Measurements from ENCODE around the gene PA2G4. TPM values are rescaled to one million over a fixed set of nuclear protein-coding genes. Genes with fewer than 3 reads are reported as not detected.

PA2G4 gene
- total RNA-seq, 4 donors from 2014 or later = 79.6 to 104 (median 93.5) TPM

DNA sequence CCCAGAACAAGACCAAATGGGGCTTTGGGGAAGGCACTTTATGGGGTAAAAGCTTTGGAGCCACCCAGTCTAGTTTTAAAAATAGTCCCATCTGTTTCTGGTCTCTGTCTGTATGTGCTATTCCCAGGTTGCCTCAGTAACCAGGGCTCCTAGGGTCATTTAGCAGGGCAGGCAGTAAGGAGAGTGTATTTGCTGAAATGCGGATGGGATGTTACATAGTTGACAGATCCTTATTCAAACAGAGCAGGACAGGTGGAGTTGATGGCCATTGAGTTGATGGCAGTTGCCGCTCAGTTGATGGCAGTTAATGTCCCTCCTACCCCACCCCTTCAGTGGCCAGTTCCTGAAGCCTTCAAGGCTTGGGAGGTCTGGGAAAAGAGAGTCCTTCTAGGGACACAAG, 18.3 kb downstream of the PA2G4 start:
- H3K9me3 ChIP-seq = no peaks in the 10 kb centered on the region
- no peaks in the 10 kb centered on the region for H3K27me3 ChIP-seq
- H3K27ac ChIP-seq = no peak overlapping the region
- TF ChIP-seq, protein P1, sequence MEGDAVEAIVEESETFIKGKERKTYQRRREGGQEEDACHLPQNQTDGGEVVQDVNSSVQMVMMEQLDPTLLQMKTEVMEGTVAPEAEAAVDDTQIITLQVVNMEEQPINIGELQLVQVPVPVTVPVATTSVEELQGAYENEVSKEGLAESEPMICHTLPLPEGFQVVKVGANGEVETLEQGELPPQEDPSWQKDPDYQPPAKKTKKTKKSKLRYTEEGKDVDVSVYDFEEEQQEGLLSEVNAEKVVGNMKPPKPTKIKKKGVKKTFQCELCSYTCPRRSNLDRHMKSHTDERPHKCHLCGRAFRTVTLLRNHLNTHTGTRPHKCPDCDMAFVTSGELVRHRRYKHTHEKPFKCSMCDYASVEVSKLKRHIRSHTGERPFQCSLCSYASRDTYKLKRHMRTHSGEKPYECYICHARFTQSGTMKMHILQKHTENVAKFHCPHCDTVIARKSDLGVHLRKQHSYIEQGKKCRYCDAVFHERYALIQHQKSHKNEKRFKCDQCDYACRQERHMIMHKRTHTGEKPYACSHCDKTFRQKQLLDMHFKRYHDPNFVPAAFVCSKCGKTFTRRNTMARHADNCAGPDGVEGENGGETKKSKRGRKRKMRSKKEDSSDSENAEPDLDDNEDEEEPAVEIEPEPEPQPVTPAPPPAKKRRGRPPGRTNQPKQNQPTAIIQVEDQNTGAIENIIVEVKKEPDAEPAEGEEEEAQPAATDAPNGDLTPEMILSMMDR (IDR thresholded peaks at IDR 0.05) = no peak
- TF ChIP-seq POLR2A (IDR thresholded peaks at IDR 0.05) = no peak
- TF ChIP-seq EP300 (IDR thresholded peaks at IDR 0.05) = no peak
- H3K4me3 ChIP-seq = no peak overlapping the region
- H3K36me3 ChIP-seq = peaks cover 0 to 40% (median 5%) of the 10 kb centered on the region in 3 donors
- no peak for DNase-seq (ENCODE audit: low spot score in 2 of 2)
- peaks cover 5 to 40% (median 25%) of the 10 kb centered on the region in 4 donors for H3K4me1 ChIP-seq
- WGBS, 2 donors = 83 to 89% methylated on average over 2 of the region's 2 CpGs

DNA sequence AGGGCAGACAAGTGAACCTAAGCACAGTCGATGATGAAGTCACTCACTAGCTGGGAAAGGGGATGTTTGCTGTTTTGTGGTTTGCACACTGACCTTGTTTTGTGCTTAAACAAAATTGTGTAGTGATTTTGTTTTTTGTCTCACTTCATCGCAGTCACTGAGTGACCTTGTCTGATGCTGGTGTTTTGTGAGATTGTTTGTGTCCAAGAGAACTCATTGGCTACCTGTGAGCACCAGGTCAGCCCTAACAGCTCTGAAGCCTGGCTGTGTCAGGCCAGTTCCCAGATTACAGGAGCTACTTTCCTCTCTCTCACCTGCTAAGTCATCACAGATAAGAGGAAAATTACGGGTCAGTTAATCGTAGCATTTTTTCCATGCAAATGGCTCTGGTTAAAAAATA, 19.8 kb downstream of the PA2G4 start:
- Histone ChIP-seq H3K27ac (no peak overlapping the region), H3K4me1 (peaks cover 5 to 32% (median 21%) of the 10 kb centered on the region in 4 donors), H3K36me3 (peaks cover 0 to 40% (median 5%) of the 10 kb centered on the region in 3 donors), H3K4me3 (no peak overlapping the region), H3K27me3 (no peaks in the 10 kb centered on the region), H3K9me3 (no peaks in the 10 kb centered on the region)
- no peak for DNase-seq (ENCODE audit: low spot score in 2 of 2)
- TF ChIP-seq POLR2A (IDR thresholded peaks at IDR 0.05) (no peak), EP300 (IDR thresholded peaks at IDR 0.05) (no peak)
- TF ChIP-seq, protein P1 (IDR thresholded peaks at IDR 0.05) = no peak
- WGBS, 2 donors = 84 to 90% methylated on average over 4 of the region's 4 CpGs

DNA sequence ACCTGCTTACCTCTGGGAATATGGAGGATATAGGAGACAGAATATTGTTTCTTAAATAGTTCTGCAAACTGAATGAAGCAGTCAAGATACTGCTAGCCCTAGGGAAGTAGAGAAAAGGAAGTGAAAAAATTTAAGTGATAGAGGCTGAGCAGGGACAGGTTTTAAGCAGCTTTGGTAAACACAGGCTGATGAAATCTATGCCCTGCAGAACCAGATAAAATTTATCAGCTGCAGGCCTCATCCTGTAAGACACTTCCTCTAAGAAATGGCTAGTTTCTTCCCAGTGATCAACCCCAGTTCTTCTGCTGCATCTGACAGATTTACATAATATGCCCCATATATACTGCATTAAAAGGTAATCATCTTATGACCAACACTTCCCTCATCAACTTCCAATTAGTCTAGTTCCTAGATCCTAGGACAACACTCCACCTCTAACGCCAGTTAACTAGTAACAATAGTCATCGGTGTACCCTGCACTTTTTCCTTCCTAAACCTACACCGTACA, 22.4 kb downstream of the PA2G4 start:
- no peaks in the 10 kb centered on the region for H3K27me3 ChIP-seq
- WGBS, 2 donors = 59 to 60% methylated on average over 3 of the region's 3 CpGs
- H3K4me1 ChIP-seq = peaks cover 5 to 32% (median 24%) of the 10 kb centered on the region in 4 donors
- no peaks in the 10 kb centered on the region for H3K9me3 ChIP-seq
- H3K36me3 ChIP-seq = peaks cover 6 to 37% (median 16%) of the 10 kb centered on the region in 3 donors
- peak overlapping the region in 1 of 4 donors; percentile 84 for H3K4me3 ChIP-seq
- peak overlapping the region; percentile 75 to 93 (median 87) for H3K27ac ChIP-seq
- no peak for DNase-seq (ENCODE audit: low spot score in 2 of 2)
- TF ChIP-seq POLR2A (IDR thresholded peaks at IDR 0.05) (no peak), EP300 (IDR thresholded peaks at IDR 0.05) (no peak)
- TF ChIP-seq, protein P1 (IDR thresholded peaks at IDR 0.05) = no peak

DNA sequence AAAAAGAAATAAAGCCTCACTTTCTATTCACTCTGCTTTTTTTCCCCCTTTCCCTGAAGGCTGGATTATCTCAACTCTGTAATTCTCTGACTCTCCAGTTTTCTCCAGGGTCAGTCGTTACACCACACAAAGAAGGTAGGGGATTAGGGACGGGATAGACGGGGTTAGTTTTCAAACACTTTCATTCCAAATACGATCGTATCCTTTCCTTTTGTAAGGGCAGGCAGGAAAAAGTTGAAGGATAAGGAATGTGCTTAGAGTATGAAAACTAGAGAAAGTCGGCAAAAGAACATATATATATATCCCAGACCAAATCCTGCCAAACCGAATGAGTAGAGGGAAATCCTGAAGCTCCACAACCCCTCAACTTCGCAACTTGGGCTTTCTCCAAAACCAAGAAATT, 23.1 kb downstream of the PA2G4 start:
- WGBS, 2 donors = 0 to 1% methylated on average over 8 of the region's 8 CpGs
- H3K4me3 ChIP-seq = peak overlapping the region; percentile 31 to 84 (median 56)

More for the DNA sequence above, 23.1 kb downstream of the PA2G4 start:
- Histone ChIP-seq H3K4me1 (peaks cover 5 to 32% (median 24%) of the 10 kb centered on the region in 4 donors), H3K36me3 (peaks cover 6 to 37% (median 18%) of the 10 kb centered on the region in 3 donors), H3K27ac (peak overlapping the region; percentile 75 to 93 (median 87)), H3K9me3 (no peaks in the 10 kb centered on the region), H3K27me3 (no peaks in the 10 kb centered on the region)
- DNase-seq (ENCODE audit: low spot score in 2 of 2) = no peak
- TF ChIP-seq POLR2A (IDR thresholded peaks at IDR 0.05) (no peak), EP300 (IDR thresholded peaks at IDR 0.05) (no peak)
- TF ChIP-seq, protein P1 (IDR thresholded peaks at IDR 0.05) = no peak

Measured in tibial nerve (tissue), 4 donors.